ENCODE data around the gene MKRN1.

DNA sequence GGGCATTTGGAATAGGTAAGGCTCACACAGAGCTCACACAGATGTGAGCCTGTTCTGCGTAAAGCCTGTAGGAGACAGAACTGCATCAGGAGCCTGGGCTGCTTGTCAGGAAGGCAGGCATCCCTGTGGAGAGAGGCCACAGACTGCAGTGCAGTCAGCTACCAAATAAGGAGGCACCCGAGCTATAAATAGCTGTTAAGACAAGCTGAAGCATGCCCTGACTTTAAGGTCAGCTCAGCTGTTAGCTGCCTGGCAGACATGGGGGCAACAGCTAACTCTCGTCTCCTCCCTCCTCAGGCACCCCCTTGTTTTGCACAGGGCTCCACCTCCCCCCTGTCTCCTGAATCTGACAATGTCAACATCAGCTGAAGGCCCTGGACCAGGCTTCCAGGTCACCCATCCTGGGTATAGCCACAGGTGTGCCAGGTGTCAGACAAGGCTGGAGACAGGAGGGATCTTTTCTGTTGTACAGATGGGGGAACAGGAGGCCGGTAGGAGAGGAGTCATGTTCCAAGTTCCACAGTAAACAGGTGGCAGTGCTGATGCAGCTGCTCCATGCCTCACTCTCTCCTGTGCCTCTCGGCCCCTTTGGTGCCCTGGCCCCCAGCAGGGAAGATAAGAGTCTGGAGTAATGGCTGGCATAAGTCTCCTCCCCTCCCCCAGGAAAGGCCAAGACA lies 27.6 kb upstream of the MKRN1 start:
- TF ChIP-seq, protein P1, sequence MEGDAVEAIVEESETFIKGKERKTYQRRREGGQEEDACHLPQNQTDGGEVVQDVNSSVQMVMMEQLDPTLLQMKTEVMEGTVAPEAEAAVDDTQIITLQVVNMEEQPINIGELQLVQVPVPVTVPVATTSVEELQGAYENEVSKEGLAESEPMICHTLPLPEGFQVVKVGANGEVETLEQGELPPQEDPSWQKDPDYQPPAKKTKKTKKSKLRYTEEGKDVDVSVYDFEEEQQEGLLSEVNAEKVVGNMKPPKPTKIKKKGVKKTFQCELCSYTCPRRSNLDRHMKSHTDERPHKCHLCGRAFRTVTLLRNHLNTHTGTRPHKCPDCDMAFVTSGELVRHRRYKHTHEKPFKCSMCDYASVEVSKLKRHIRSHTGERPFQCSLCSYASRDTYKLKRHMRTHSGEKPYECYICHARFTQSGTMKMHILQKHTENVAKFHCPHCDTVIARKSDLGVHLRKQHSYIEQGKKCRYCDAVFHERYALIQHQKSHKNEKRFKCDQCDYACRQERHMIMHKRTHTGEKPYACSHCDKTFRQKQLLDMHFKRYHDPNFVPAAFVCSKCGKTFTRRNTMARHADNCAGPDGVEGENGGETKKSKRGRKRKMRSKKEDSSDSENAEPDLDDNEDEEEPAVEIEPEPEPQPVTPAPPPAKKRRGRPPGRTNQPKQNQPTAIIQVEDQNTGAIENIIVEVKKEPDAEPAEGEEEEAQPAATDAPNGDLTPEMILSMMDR (IDR thresholded peaks at IDR 0.05; ENCODE audit: low read depth, low read length, missing input control) = no peak
- TF ChIP-seq HNF4G (IDR thresholded peaks at IDR 0.05) = no peak
- no peak for TF ChIP-seq FOXA1 (IDR thresholded peaks at IDR 0.05)
- TF ChIP-seq EGR1 (IDR thresholded peaks at IDR 0.05; ENCODE audit: low read depth in 2 of 2) = no peak
- no peak for TF ChIP-seq RAD21 (IDR thresholded peaks at IDR 0.05)
- TF ChIP-seq SP1 (IDR thresholded peaks at IDR 0.05) = no peak
- no peak for TF ChIP-seq JUND (IDR thresholded peaks at IDR 0.05)
- TF ChIP-seq YY1 (IDR thresholded peaks at IDR 0.05) = no peak
- TF ChIP-seq, protein P2, sequence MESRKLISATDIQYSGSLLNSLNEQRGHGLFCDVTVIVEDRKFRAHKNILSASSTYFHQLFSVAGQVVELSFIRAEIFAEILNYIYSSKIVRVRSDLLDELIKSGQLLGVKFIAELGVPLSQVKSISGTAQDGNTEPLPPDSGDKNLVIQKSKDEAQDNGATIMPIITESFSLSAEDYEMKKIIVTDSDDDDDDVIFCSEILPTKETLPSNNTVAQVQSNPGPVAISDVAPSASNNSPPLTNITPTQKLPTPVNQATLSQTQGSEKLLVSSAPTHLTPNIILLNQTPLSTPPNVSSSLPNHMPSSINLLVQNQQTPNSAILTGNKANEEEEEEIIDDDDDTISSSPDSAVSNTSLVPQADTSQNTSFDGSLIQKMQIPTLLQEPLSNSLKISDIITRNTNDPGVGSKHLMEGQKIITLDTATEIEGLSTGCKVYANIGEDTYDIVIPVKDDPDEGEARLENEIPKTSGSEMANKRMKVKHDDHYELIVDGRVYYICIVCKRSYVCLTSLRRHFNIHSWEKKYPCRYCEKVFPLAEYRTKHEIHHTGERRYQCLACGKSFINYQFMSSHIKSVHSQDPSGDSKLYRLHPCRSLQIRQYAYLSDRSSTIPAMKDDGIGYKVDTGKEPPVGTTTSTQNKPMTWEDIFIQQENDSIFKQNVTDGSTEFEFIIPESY (IDR thresholded peaks at IDR 0.05) = no peak
- TF ChIP-seq, protein P3, sequence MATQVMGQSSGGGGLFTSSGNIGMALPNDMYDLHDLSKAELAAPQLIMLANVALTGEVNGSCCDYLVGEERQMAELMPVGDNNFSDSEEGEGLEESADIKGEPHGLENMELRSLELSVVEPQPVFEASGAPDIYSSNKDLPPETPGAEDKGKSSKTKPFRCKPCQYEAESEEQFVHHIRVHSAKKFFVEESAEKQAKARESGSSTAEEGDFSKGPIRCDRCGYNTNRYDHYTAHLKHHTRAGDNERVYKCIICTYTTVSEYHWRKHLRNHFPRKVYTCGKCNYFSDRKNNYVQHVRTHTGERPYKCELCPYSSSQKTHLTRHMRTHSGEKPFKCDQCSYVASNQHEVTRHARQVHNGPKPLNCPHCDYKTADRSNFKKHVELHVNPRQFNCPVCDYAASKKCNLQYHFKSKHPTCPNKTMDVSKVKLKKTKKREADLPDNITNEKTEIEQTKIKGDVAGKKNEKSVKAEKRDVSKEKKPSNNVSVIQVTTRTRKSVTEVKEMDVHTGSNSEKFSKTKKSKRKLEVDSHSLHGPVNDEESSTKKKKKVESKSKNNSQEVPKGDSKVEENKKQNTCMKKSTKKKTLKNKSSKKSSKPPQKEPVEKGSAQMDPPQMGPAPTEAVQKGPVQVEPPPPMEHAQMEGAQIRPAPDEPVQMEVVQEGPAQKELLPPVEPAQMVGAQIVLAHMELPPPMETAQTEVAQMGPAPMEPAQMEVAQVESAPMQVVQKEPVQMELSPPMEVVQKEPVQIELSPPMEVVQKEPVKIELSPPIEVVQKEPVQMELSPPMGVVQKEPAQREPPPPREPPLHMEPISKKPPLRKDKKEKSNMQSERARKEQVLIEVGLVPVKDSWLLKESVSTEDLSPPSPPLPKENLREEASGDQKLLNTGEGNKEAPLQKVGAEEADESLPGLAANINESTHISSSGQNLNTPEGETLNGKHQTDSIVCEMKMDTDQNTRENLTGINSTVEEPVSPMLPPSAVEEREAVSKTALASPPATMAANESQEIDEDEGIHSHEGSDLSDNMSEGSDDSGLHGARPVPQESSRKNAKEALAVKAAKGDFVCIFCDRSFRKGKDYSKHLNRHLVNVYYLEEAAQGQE (IDR thresholded peaks at IDR 0.05) = no peak
- TF ChIP-seq RXRA (IDR thresholded peaks at IDR 0.05) = no peak
- TF ChIP-seq, protein P4, sequence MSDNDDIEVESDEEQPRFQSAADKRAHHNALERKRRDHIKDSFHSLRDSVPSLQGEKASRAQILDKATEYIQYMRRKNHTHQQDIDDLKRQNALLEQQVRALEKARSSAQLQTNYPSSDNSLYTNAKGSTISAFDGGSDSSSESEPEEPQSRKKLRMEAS (IDR thresholded peaks at IDR 0.05) = no peak
- TF ChIP-seq GABPA (IDR thresholded peaks at IDR 0.05 in 1 of 2, conservative IDR thresholded peaks at IDR 0.05 in 1 of 2) = no peak
- no peak for TF ChIP-seq TAF1 (conservative IDR thresholded peaks at IDR 0.05)

Data from liver (tissue), 3 donors.